DND-41 (cell line): ENCODE data around the gene EZH1.

ENCODE experiments used
- ATAC-seq: fragments of 200-7000 bp; cut with Tn5 transposase; 3 replicates; pipeline ENCODE4 v1.9.1; 2021; ENCODE audit warnings: low read depth; ENCODE audit not compliant: insufficient read depth
- DNase-seq: peaks from one replicate; pipeline ENCODE4 v3.0.0-alpha.2; 2020
- H2AFZ ChIP-seq: 2 replicates; pipeline ENCODE4 v1.6.0; 2012; ENCODE audit warnings: low read depth, low read length
- H3K27ac ChIP-seq: 2 replicates; pipeline ENCODE4 v1.5.1; 2012; ENCODE audit warnings: low read length, inconsistent platforms
- H3K27me3 ChIP-seq: fragments of 200-600 bp; sonication (generic); 2 replicates; pipeline ENCODE4 v1.6.0; 2012; ENCODE audit warnings: low read length, mild to moderate bottlenecking, inconsistent platforms; ENCODE audit not compliant: insufficient read depth, poor library complexity
- H3K36me3 ChIP-seq: 2 replicates; pipeline ENCODE4 v1.5.1; 2012; ENCODE audit warnings: low read length, inconsistent platforms; ENCODE audit not compliant: insufficient read depth
- H3K4me1 ChIP-seq: 2 replicates; pipeline ENCODE4 v1.5.1; 2012; ENCODE audit warnings: mild to moderate bottlenecking, low read length; ENCODE audit not compliant: insufficient read depth
- H3K4me2 ChIP-seq: 2 replicates; pipeline ENCODE4 v1.6.0; 2012; ENCODE audit warnings: mild to moderate bottlenecking, moderate library complexity, low read length, inconsistent platforms; ENCODE audit not compliant: insufficient read depth
- H3K4me3 ChIP-seq, 2 experiments: fragments of 200-600 bp in 1 of 2; shearing (Covaris generic) in 1 of 2; 2 replicates each; pipeline ENCODE4 v1.5.1; 2012 to 2016; ENCODE audit warnings: inconsistent platforms in 2 of 2, low read length in 2 of 2, mild to moderate bottlenecking in 2 of 2, low read depth in 1 of 2, moderate library complexity in 1 of 2
- H3K79me2 ChIP-seq: 2 replicates; pipeline ENCODE4 v1.6.0; 2012; ENCODE audit warnings: low read length, inconsistent platforms; ENCODE audit not compliant: insufficient read depth
- H3K9ac ChIP-seq: 2 replicates; pipeline ENCODE4 v1.6.0; 2012; ENCODE audit warnings: low read depth, mild to moderate bottlenecking, inconsistent platforms, low read length, moderate library complexity
- H3K9me3 ChIP-seq: 2 replicates; pipeline ENCODE4 v1.5.1; 2012; ENCODE audit warnings: low read length, moderate library complexity, mild to moderate bottlenecking, inconsistent platforms; ENCODE audit not compliant: insufficient read depth, severe bottlenecking
- H4K20me1 ChIP-seq: 2 replicates; pipeline ENCODE4 v1.6.0; 2012; ENCODE audit warnings: low read length; ENCODE audit not compliant: insufficient read depth
- CTCF ChIP-seq: IDR thresholded peaks from 2 replicates; pipeline ENCODE4 v1.5.1; 2012; ENCODE audit warnings: borderline replicate concordance, low read length, moderate library complexity, mild to moderate bottlenecking; ENCODE audit not compliant: poor library complexity, severe bottlenecking; ENCODE audit errors: extremely low read depth
- EZH2 ChIP-seq: IDR thresholded peaks from 3 replicates; pipeline ENCODE4 v1.6.1; 2012; ENCODE audit warnings: borderline replicate concordance, low read depth, mild to moderate bottlenecking, moderate library complexity, low read length, inconsistent platforms; ENCODE audit not compliant: severe bottlenecking

Gene EZH1

DNA sequence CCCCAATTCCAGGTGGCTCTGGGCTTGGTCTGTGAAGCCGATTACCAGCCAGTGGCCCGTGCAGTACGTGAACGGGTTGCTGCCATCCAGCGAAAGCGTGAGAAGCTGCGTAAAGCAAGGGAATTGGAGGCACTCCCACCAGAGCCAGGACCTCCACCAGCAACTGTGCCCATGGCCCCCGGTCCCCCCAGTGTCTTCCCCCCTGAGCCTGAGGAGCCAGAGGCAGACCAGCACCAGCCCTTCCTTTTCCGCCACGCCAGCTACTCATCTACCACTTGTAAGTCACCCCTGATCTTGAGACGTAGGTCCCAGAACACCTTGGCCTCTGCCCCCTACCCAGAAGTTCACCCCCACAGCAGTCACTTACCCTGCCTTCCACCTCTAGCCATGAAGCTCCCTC is 42.4 kb upstream of the EZH1 start:
- Histone ChIP-seq H3K79me2 (no peaks in the 10 kb centered on the region), H3K4me3 (no peak overlapping the region), H3K36me3 (no peaks in the 10 kb centered on the region), H3K4me1 (no peaks in the 10 kb centered on the region), H3K9me3 (no peaks in the 10 kb centered on the region), H4K20me1 (no peaks in the 10 kb centered on the region), H3K27me3 (no peaks in the 10 kb centered on the region), H3K4me2 (no peak overlapping the region), H3K27ac (no peak overlapping the region), H3K9ac (no peak overlapping the region), H2AFZ (no peak overlapping the region)
- no peak for ATAC-seq
- TF ChIP-seq CTCF (no peak), EZH2 (no peak)
- DNase-seq, result no peak

- Histone ChIP-seq H3K27me3 (no peaks in the 10 kb centered on the region), H3K4me1 (no peaks in the 10 kb centered on the region), H3K9ac (no peak overlapping the region), H3K79me2 (no peaks in the 10 kb centered on the region), H3K36me3 (peaks cover 7% of the 10 kb centered on the region; the same call in 1 of the 2 replicates), H3K27ac (no peak overlapping the region), H3K4me2 (no peak overlapping the region), H3K9me3 (no peaks in the 10 kb centered on the region), H3K4me3 (no peak overlapping the region), H2AFZ (no peak overlapping the region), H4K20me1 (no peaks in the 10 kb centered on the region)
- ATAC-seq, result no peak
- DNase-seq, result no peak
- TF ChIP-seq CTCF, result no peak
- TF ChIP-seq EZH2, result no peak
Observed at GRCh38 chr17:42784811-42785592, 40.2 kb upstream of the EZH1 start.

DNA sequence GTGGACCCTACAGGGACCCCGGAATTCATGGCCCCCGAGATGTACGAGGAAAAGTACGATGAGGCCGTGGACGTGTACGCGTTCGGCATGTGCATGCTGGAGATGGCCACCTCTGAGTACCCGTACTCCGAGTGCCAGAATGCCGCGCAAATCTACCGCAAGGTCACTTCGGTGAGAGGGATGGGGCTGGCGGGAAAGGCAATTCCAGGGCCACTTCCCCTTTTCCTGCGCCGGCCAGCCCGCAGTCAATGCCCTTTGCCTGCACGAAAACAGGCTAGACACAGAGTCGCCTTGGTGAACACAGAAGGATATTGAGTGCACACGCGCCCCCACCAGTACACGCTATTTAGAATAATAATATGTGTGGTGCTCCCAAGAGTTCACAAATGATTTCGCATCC is 39.6 kb upstream of the EZH1 start:
- TF ChIP-seq CTCF, result no peak
- no peak for TF ChIP-seq EZH2
- no peak for DNase-seq
- Histone ChIP-seq H3K27ac (no peak overlapping the region), H3K4me1 (no peaks in the 10 kb centered on the region), H3K9ac (no peak overlapping the region), H2AFZ (no peak overlapping the region), H3K79me2 (no peaks in the 10 kb centered on the region), H3K36me3 (peaks cover 12% of the 10 kb centered on the region), H3K9me3 (no peaks in the 10 kb centered on the region), H3K4me2 (no peak overlapping the region), H3K4me3 (no peak overlapping the region), H3K27me3 (no peaks in the 10 kb centered on the region), H4K20me1 (no peaks in the 10 kb centered on the region)
- no peak for ATAC-seq

GRCh38 chr17:42783791-42784138 is 38.9 kb upstream of the EZH1 start:
- Histone ChIP-seq H3K36me3 (peaks cover 18% of the 10 kb centered on the region), H3K9ac (no peak overlapping the region), H3K4me3 (no peak overlapping the region), H3K27me3 (no peaks in the 10 kb centered on the region), H4K20me1 (no peaks in the 10 kb centered on the region), H2AFZ (no peak overlapping the region), H3K9me3 (no peaks in the 10 kb centered on the region), H3K79me2 (no peaks in the 10 kb centered on the region), H3K27ac (no peak overlapping the region), H3K4me2 (no peak overlapping the region), H3K4me1 (no peaks in the 10 kb centered on the region)
- TF ChIP-seq CTCF (no peak), EZH2 (no peak)
- no peak for ATAC-seq
- no peak for DNase-seq
